ENCODE results near the gene MYO5B.
"Not testable (repeated sequence)": the region's sequence is repeated elsewhere in the genome, so short reads cannot be mapped to it uniquely, and the experiment has no call there.

Gene MYO5B

DNA sequence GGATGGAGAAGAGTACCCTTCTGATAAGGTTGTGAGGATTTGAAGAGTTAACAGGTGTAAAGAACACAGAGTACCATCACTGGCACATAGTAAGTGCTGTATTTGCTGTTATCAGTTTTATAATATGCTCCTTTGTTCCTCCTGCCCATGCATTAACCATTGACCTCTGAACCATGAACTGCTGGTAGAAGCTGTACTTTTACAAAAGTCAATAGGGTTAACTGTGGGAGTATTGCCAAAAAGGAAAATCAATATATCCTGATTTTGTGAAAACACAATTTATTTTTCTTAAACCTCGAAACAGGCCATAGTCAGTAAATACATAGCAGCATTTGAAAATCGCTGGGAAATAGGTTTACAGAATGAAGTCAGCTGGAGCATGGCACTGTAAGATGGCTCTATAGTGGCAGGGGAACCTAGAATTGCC is 362.7 kb downstream of the MYO5B start:
- no peak for DNase-seq (ENCODE audit: low read depth)

GRCh38 chr18:49827996-49828395 is 367.0 kb downstream of the MYO5B start:
- DNase-seq (ENCODE audit: low read depth), result no peak

DNA sequence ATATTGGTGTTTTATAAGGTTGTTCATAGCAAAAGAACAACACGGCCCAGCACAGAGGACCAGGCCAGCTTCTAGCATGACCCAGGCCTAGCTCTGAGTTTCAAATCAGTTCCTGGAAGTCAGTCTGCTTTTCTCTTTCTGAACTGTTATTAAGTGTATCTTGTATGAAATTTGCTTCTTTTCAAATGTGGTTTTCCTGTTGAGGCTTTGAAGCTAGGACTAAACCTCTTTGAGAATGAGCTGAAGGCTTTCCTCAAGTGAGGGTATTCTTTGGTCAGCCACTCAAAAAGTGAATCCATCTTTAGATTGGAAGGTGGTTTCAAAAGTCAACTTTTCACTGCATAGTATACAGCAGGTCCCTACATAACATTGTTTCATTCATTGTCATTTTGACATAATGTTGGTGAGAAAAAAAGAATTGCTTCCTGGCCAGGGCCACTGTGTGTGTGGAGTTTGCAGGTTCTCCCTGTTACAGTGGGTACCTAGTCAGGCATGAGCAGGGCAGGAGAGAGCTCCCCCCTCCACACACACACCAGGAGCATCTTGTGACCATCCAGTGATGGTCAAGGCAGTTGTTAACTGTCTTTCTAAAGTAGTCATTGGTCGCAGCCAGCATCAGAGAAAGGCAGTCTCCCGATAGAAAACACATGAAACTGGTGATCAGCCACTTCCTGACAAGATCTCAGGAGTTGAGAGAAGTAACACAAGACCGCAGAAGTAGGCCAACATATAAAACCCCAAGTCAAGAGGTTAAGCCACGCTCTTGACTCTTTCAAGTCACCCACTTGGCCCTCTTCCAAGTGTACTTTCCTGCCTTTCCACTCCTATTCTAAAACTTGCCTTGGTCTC is 374.9 kb downstream of the MYO5B start:
- peak; percentile 13 for DNase-seq (ENCODE audit: low read depth)

DNA sequence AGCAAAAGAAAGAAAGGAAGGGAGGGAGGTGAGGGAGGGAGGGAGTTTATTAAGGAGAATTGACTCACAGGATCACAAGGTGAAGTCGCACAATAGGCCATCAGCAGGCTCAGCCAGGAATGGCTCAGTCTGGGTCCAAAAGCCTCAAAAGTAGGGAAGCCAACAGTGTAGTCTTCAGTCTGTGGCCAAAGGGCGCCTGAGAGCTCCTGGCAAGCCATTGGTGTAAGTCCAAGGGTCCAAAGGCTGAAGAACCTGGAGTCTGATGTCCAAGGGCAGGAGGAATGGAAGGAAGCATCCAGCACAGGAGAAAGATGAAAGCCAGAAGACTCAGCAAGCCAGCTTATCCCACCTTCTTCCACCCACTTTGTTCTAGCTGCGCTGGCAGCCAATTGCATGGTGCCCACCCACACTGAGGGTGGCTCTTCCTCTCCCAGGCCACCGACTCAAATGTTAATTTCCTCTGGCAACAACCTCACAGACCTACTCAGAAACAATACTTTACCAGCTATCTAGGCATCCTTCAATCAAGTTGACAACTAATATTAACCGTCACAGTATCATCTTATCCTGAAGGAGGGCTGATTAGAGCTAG is 375.8 kb downstream of the MYO5B start:
- no peak for DNase-seq (ENCODE audit: low read depth)

GRCh38 chr18:49817947-49818346 is 377.0 kb downstream of the MYO5B start:
- no peak for DNase-seq (ENCODE audit: low read depth)

GRCh38 chr18:49815927-49816326 is 379.0 kb downstream of the MYO5B start:
- no peak for DNase-seq (ENCODE audit: low read depth)

DNA sequence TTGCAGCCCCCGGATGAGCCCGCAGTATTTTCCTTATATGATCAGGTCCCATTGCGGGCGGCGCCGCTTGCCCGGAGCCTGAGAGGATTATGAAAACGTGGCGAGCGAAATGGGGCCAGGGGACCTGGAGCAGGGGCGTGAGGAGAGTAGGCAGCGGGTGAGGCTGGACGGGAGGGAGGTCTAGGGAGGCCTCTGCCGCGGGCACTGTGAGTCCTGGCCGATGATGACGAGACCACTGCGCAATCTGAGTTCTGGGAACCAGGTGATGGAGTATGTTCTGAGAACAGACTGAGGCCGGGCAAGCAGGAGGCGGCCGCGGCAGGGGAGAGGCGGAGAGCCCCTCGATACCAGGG is 380.8 kb downstream of the MYO5B start:
- DNase-seq (ENCODE audit: low read depth), result no peak

DNA sequence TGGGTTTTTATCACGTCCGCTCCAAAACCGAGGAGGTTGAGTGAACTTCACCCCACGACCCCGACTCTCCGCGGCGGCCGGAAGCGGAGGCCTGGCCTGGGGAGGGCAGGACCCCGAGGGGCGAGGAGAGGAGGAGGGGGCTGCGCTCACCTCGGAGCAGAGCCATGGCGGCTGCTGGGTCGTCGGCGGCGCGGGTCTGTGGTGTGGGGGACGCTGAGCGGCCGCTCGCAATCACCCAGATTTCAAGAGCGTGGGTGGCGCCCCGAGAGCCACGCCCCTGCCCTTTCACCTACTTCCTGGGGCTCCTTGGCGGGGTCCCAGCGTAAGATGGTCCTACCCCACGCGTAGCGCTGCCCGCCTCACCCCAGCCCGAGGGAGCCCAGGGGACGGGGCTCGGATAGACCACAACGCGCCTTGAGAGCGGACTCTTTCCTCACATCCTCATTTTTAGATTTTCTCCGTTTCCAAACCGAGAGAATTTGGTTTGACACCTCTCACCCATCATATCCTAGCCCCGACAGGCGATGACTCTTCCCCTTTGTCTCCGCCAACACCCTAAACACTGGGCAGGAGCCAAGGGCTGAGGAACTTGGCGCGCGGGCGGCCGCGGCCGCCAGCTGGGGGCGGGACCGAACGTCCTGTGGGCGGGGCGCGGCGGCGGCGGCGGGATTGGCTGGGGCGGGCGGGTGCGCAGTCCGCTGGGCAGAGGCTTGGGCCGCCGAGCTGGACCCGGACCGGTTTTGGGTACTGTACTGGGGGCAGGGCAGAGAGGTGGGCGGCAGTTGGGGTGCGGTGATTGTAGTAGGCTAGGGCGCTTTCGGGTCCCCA is 381.4 kb downstream of the MYO5B start, which contains the start of gene ACAA2:
ACAA2 (minus strand) TSS at position 215 of the 828 bp plus-strand sequence; CDS start at position 166, 49 bp downstream.
- peak; percentile 62 for DNase-seq (ENCODE audit: low read depth)

GRCh38 chr18:49813069-49813318 is 382.0 kb downstream of the MYO5B start:
- no peak for DNase-seq (ENCODE audit: low read depth)

GRCh38 chr18:49812286-49813068 is 382.5 kb downstream of the MYO5B start:
- DNase-seq (ENCODE audit: low read depth), result no peak

DNA sequence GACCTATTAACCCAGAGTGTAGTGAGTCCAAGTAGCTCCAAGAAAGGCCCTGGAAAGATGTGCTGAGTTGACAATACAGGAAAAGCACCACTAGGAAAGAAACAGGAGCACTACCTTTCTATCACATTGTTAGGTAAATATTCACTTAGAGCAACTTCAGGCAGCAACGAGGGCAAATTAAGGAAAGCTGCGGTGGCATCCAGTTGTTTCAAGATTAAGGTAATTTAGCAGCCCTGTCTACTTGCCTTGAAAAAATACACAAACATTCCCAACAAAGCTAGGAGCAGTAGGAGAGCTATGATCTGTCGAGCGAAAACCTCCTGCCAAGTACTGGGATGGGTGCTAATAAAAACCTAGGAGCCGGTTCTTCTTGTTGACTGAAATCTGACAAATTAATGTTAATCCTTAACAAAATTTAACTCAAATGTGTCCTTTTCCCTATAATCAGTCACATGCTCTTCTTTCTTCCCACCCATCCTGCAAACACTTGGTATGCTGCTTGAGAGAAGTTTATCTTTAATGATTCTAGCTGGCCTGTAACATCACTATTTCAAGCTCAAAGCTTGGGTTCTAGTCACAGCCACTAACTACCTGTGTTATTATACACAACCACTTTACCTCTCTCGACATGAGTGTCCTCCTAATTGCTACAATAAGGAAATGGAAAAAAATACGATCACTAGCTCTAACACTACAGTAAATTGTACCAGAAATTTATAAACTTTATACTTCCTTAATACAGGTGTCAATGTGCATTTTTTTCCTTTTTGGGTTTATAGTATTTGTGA is 383.6 kb downstream of the MYO5B start:
- DNase-seq (ENCODE audit: low read depth), result no peak

GRCh38 chr18:49808553-49809191 is 386.3 kb downstream of the MYO5B start:
- DNase-seq (ENCODE audit: low read depth), result not testable (repeated sequence)

DNA sequence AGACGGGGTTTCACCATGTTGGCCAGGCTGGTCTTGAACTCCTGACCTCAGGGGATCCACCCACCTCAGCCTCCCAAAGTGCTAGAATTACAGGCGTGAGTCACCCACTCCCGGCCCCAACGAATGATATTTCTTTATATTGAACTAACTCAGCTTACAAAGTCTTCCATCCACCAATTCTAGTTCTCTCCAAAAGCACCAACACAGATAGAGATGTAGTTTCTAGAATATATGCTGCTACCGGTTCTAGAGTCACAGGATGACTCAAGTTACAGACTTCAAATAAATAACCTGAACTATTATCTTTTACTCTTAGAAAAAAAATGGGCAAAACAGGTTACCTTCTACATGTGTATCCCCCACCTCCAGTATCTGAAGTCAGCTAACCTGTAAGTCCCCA is 390.9 kb downstream of the MYO5B start:
- DNase-seq (ENCODE audit: low read depth), result no peak

DNA sequence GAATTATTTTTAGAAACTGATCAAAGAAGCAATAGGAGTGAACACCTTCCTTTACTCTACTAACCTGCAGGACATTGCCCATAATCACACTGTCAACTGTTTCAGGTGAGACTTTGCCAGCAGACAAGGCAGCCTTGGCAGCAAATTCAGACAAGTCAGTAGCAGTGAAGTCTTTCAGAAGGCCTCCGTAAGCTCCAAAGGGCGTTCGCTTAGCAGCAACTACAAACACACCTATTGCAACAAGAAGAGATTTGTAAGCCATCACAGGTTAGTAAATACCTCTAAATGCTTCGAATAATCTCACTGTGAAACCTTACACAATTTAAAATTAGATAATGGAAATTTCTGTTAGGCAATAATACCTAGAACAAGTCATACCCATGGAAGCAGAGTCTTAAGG is 392.3 kb downstream of the MYO5B start:
- no peak for DNase-seq (ENCODE audit: low read depth)

DNA sequence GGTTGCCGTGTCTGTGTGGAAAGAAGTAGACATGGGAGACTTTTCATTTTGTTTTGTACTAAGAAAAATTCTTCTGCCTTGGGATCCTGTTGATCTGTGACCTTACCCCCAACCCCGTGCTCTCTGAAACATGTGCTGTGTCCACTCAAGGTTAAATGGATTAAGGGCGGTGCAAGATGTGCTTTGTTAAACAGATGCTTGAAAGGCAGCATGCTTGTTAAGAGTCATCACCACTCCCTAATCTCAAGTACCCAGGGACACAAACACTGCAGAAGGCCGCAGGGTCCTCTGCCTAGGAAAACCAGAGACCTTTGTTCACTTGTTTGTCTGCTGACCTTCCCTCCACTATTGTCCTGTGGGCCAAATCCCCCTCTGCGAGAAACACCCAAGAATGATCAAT is 394.5 kb downstream of the MYO5B start:
- not testable (repeated sequence) for DNase-seq (ENCODE audit: low read depth)

- not testable (repeated sequence) for DNase-seq (ENCODE audit: low read depth)
These were observed 395.1 kb downstream of the MYO5B start for GRCh38 chr18:49799806-49800205.

- no peak for DNase-seq (ENCODE audit: low read depth)
These were observed 396.9 kb downstream of the MYO5B start for GRCh38 chr18:49798001-49798400.

DNA sequence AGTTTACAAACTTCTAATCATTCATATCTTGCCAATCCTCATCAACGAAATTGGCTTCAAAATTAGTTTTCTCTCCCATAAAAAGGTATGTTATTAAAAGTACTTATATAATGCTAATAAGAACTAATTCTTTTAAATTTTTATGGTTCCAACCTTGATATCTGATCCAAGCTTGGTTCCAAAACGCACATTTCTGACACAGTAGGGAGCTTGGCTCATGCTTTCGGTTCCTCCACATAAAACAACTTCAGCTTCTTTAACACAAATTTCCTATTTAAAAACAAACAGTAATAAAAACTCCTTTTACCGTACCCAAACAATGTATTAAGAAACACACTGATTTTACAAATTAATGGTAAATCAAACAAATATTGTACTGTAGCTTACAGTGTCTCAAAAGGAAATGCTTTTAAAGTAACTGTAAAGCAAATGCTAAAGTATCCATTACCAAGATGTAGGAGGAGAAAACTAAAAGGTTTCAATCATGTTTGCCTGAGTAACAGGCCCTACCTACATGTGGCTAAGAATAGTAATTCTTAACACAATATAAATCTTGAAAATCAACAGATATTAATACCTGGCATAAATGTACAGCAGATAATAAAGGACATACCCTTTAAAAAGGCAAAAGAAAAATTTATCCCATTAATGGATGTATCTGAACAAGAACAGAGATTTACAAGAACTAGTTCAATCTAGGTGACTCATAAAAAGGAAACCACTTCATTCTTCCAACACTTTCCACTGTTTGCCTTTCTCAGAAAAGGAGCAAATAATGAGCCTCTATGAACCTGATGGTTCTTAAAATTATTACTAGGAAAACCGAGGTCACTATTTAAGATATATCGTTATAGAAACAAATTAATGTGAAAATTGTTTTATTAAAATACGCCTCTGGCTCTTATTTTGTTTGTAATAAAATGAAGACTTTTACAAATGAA is 399.1 kb downstream of the MYO5B start:
- DNase-seq (ENCODE audit: low read depth), result no peak

DNA sequence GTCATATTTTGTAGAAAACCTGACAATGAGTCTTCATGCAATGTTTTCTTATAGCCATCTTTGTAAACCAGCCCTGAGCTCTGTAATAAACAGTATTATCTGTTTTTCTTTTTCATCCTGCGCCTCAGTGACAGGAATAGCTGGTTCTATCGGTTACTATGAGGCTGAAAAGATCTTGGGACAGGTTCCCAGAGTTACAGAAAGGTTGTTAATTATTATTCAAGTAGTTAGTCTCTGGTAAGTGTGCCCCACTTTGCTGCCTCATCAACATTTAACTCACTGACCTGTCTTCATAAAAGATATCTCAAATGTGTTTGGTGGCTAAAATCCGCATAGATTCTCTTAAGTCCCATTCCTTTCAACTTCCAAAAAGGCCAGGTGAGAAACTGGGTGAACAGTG is 400.2 kb downstream of the MYO5B start:
- DNase-seq (ENCODE audit: low read depth), result no peak
